Esophagus squamous epithelium (tissue), 4 donors: ENCODE data around the gene IL26.

Experiments
- CTCF ChIP-seq, 6 experiments: fragments of 450-650 bp in 4 of 6; fragments of 200-600 bp in 2 of 6; sonication (generic) in 2 of 6; IDR thresholded peaks; one replicate each; pipeline ENCODE4 v1.5.1; 2016 to 2019; ENCODE audit warnings: antibody characterized with exemption in 6 of 6, mild to moderate bottlenecking in 4 of 6, moderate library complexity in 4 of 6
- POLR2A ChIP-seq, 4 donors: fragments of 450-650 bp; IDR thresholded peaks; one replicate each; pipeline ENCODE4 v1.6.1; 2017; ENCODE audit warnings: antibody characterized with exemption in 4 of 4, mild to moderate bottlenecking in 4 of 4, moderate library complexity in 3 of 4

GRCh38 chr12:68240975-68241374 lies 15.4 kb upstream of the IL26 start:
- TF ChIP-seq CTCF (IDR thresholded peaks at IDR 0.05) (no peak), POLR2A (IDR thresholded peaks at IDR 0.05) (no peak)
